T47D (cell line): ENCODE data around the gene ANKRD62.
"Not testable (repeated sequence)": the region's sequence is repeated elsewhere in the genome, so short reads cannot be mapped to it uniquely, and the experiment has no call there.

Experiments
- DNase-seq, 2 experiments: peaks; one replicate each; pipeline versions ENCODE4 v3.0.0 to v3.0.0-alpha.2; 2011 to 2012; ENCODE audit warnings: low read depth in 1 of 2, low spot score in 1 of 2
- JUND ChIP-seq: IDR thresholded peaks from 2 replicates; pipeline ENCODE4 v1.6.1; 2012; ENCODE audit warnings: low read depth
- in situ Hi-C: cut with HindIII; loops from 2 replicates; pipeline ENCODE4 v1.10.0; 2016; ENCODE audit warnings: low sequenced_read_pairs, low pct_unique_long_range_greater_than_20kb

Gene ANKRD62

DNA sequence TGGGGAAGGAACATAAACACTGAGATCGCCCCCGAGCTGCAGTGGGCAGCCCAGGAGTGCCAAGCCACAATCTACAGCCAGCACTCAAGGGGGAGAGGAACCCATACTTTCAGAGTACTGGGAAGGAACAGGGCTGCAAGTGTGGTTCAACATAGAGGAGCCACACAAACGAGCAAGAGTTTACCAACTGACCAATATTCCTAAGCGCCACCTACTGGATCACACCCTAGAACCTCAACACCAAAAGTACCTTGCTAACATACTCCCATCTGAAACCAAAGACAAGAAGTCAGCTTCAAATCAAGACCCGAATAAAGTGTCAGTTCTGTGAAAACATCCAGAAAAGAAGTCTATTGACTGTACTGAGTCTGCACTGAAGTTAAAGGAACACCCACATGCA is 55.8 kb downstream of the ANKRD62 start:
- in situ Hi-C loops, DNase-seq: not testable (repeated sequence)

- no peak for DNase-seq
- TF ChIP-seq JUND: no peak
- in situ Hi-C loops: no loop called here
Observed at GRCh38 chr18:12154361-12154760, 60.7 kb downstream of the ANKRD62 start.

GRCh38 chr18:12155996-12156395 is 62.4 kb downstream of the ANKRD62 start:
- no peak for TF ChIP-seq JUND
- no peak for DNase-seq
- in situ Hi-C loops: no loop called here

GRCh38 chr18:12159446-12159845 is 65.8 kb downstream of the ANKRD62 start:
- in situ Hi-C loops: no loop called here
- no peak for TF ChIP-seq JUND
- DNase-seq: no peak

DNA sequence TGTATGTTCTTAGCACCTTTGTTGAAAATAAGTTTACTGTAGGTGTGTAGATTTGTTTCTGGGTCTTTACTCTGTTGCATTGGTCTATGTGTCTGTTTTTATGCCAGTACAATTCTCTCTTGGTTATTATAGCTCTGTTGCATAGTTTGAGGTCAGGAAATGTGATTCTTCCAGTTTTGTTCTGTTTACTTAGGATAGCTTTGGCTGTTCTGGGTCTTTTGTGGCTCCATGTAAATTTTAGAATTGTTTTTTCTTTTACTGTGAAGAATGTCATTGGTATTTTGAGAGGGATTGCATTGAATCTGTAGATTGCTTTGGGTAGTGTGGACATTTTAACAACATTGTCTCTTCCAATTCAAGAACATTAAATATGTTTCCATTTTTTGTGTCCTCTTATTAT is 69.1 kb downstream of the ANKRD62 start:
- TF ChIP-seq JUND: no peak
- DNase-seq: no peak
- in situ Hi-C loops: no loop called here

DNA sequence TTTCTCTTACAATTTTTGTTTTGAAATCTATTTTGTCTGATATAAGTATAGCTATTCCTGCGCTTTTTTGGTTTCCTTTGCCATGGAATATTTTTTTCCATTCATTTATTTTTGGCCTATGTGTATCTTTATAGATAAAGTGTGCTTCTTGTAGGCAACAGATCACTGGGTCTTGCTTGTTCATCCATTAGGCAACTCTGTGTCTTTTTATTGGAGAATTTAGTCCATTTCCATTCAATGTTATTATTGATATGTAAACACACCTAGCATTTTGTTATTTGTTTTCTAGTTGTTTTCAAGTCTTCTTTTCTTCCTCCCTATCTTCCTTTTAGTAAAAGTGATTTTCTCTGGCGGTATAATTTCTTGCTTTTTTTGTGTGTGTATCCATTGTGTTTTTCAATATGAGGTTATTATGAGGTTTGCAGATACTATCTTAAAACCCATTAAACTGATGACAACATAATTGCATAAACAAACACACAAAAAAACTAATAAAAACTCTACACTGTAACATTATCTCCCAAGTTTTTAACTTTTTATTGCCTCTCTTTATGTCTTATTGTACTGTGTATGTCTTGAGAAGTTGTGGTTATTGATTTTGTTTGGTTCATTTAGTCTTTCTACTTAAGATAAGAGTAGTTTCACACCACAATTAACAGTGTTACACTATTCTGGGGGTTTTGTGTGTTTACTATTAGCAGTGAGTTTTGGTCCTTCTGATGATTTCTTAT is 71.6 kb downstream of the ANKRD62 start:
- TF ChIP-seq JUND: no peak
- DNase-seq: no peak
- in situ Hi-C loops: no loop called here
